Panc1 (cell line): Measurements from ENCODE around the gene ZNF493. TPM values are rescaled to one million over a fixed set of nuclear protein-coding genes. Genes with fewer than 3 reads are reported as not detected.

Experiments
- ATAC-seq: fragments of 200-7000 bp; cut with Tn5 transposase; 2 replicates; pipeline ENCODE4 v1.9.1; 2020; ENCODE audit warnings: mild to moderate bottlenecking, moderate library complexity
- BruUV-seq: library from RNA; stranded (reverse); fragments of 400-500 nt; replicated peaks from 2 replicates; lab custom pipeline; 2021; lab: Mats Ljungman, UMichigan
- CTCF ChIA-PET: fragments of 300-600 bp; sonication (Branson Sonifier 250); formaldehyde crosslinking; loops from one replicate; lab custom pipeline; 2022; ENCODE audit warnings: antibody characterized with exemption; lab: Charles Lee
- POLR2A ChIA-PET: fragments of 300-600 bp; sonication (Branson Sonifier 250); formaldehyde crosslinking; loops from one replicate; lab custom pipeline; 2022; ENCODE audit warnings: antibody characterized with exemption; lab: Charles Lee
- DNase-seq: peaks from one replicate; pipeline ENCODE4 v3.0.0-alpha.2; 2010; ENCODE audit warnings: low read depth, low spot score
- H3K27ac ChIP-seq: 2 replicates; pipeline ENCODE4 v1.5.1; 2011; ENCODE audit warnings: mild to moderate bottlenecking, low read length, inconsistent platforms
- H3K27me3 ChIP-seq: fragments of 200-500 bp; sonication (Bioruptor generic); 2 replicates; pipeline ENCODE4 v1.6.0; 2014; ENCODE audit warnings: low read length, inconsistent platforms; ENCODE audit not compliant: control insufficient read depth, insufficient read depth
- H3K36me3 ChIP-seq: fragments of 200-500 bp; sonication (Bioruptor generic); 2 replicates; pipeline ENCODE4 v1.5.1; 2014; ENCODE audit warnings: inconsistent platforms, mild to moderate bottlenecking, low read length, moderate library complexity; ENCODE audit not compliant: control insufficient read depth, insufficient read depth
- H3K4me1 ChIP-seq: 2 replicates; pipeline ENCODE4 v1.5.1; 2011; ENCODE audit warnings: inconsistent platforms, mild to moderate bottlenecking, low read length, moderate library complexity; ENCODE audit not compliant: control insufficient read depth, insufficient read depth
- H3K4me3 ChIP-seq, 2 experiments: 2 replicates each; pipeline ENCODE4 v1.5.1; 2011 to 2012; ENCODE audit warnings: low read depth in 2 of 2, low read length in 2 of 2, mild to moderate bottlenecking in 2 of 2, inconsistent platforms in 1 of 2, moderate library complexity in 1 of 2
- H3K9me3 ChIP-seq: fragments of 200-500 bp; sonication (Bioruptor generic); 2 replicates; pipeline ENCODE4 v1.5.1; 2014; ENCODE audit warnings: low read depth, mild to moderate bottlenecking, inconsistent platforms, low read length, moderate library complexity; ENCODE audit not compliant: control insufficient read depth, insufficient read depth
- POLR2AphosphoS5 ChIP-seq: IDR thresholded peaks from 2 replicates; pipeline ENCODE4 v1.6.1; 2012; ENCODE audit warnings: mild to moderate bottlenecking, low read depth, low read length, moderate library complexity
- SIN3A ChIP-seq: IDR thresholded peaks from 2 replicates; pipeline ENCODE4 v1.6.1; 2012; ENCODE audit warnings: low read depth, mild to moderate bottlenecking, low read length, moderate library complexity, borderline replicate concordance; ENCODE audit not compliant: insufficient read depth
- TCF7L2 ChIP-seq: IDR thresholded peaks from 2 replicates; pipeline ENCODE4 v1.6.1; 2011; ENCODE audit warnings: mild to moderate bottlenecking, low read depth, low read length, inconsistent platforms
- in situ Hi-C: cut with HindIII; loops from 2 replicates; pipeline ENCODE4 v1.10.0; 2016; ENCODE audit warnings: low sequenced_read_pairs, low pct_unique_long_range_greater_than_20kb
- intact Hi-C: fragments of 100-400 bp; cut with micrococcal nuclease; formaldehyde crosslinking; loops from one replicate; pipeline ENCODE4 v1.10.0; 2022; ENCODE audit not compliant: unreplicated experiment
- total RNA-seq: library from RNA; stranded (reverse); gene quantifications from one replicate; pipeline ENCODE4 v1.2.1, GENCODE V29; 2021; ENCODE audit not compliant: unreplicated experiment
- TF ChIP-seq, protein P1 (sequence below): fragments of 450-650 bp; IDR thresholded peaks from 2 replicates; pipeline ENCODE4 v1.5.1; 2017; ENCODE audit warnings: mild to moderate bottlenecking
- TF ChIP-seq, protein P2 (sequence below), 2 experiments: IDR thresholded peaks; 2 replicates each; pipeline ENCODE4 v1.6.1; 2011 to 2012; ENCODE audit warnings: low read depth in 2 of 2, control low read depth in 1 of 2, low read length in 1 of 2, mild to moderate bottlenecking in 1 of 2, moderate library complexity in 1 of 2; ENCODE audit not compliant: insufficient read depth in 1 of 2

ZNF493 gene
- total RNA-seq, 1 experiment from 2014 or later = 8.5 TPM

DNA sequence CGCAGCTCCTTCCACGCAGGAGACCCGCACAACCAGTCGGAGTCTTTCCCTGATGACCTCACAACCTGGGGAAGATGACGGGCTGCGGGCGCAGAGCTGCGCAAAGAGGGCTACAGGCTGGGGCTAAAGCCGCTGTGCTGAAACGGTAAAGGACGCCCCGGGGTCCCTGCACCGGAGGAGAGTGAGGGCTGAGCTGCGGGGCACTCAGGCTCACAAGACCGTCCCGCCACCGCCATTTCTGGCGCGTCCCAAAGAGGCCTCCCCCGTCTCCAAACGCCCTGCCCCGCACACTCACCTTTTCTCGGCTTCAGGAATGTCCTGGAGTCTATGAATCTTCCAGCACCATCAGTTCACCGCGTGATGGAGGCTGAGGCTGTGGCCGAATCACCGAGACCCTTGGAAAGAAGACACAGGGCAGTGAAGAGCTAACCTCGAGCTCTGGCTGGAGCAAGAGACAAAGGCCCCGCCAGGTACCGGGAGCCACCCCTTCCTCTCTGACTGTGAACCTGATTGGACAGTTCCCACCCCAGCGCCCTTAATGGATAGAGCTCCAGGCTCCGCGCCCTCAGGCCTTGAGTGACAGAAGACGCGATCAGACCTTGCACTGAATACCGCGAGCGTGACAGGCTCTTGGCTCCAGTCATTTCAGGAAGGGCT is 66.6 kb downstream of the ZNF493 start:
- in situ Hi-C loops = no loop called here
- Histone ChIP-seq H3K4me1 (no peaks in the 10 kb centered on the region), H3K27me3 (no peaks in the 10 kb centered on the region), H3K9me3 (no peaks in the 10 kb centered on the region), H3K36me3 (no peaks in the 10 kb centered on the region), H3K4me3 (peak overlapping the region; percentile 77 to 85), H3K27ac (peak overlapping the region; percentile 70)
- DNase-seq (peak; percentile 38), ATAC-seq (peak; percentile 100)
- intact Hi-C loops = loop anchor here (10.0 kb wide), 1 partner anchor 259 kb away; no protein-coding TSS in a partner anchor
- ChIA-PET CTCF (interaction anchor here (0.7 kb wide), 1 partner anchor 16 kb away, joined by 6 read pairs; no protein-coding TSS in a partner anchor), POLR2A (interaction anchor here (0.5 to 1.2 kb wide), 2 partner anchors 11 to 105 kb away, joined by 4 read pairs; partner anchors contain the start of gene ZNF738)
- TSS peak; percentile 92 for BruUV-seq
- TF ChIP-seq, protein P1, sequence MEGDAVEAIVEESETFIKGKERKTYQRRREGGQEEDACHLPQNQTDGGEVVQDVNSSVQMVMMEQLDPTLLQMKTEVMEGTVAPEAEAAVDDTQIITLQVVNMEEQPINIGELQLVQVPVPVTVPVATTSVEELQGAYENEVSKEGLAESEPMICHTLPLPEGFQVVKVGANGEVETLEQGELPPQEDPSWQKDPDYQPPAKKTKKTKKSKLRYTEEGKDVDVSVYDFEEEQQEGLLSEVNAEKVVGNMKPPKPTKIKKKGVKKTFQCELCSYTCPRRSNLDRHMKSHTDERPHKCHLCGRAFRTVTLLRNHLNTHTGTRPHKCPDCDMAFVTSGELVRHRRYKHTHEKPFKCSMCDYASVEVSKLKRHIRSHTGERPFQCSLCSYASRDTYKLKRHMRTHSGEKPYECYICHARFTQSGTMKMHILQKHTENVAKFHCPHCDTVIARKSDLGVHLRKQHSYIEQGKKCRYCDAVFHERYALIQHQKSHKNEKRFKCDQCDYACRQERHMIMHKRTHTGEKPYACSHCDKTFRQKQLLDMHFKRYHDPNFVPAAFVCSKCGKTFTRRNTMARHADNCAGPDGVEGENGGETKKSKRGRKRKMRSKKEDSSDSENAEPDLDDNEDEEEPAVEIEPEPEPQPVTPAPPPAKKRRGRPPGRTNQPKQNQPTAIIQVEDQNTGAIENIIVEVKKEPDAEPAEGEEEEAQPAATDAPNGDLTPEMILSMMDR = no peak
- TF ChIP-seq POLR2AphosphoS5 (peak; percentile 50), TCF7L2 (no peak), SIN3A (0 out of 2 replicates have a peak, but pooled peaks have one; percentile 64)

DNA sequence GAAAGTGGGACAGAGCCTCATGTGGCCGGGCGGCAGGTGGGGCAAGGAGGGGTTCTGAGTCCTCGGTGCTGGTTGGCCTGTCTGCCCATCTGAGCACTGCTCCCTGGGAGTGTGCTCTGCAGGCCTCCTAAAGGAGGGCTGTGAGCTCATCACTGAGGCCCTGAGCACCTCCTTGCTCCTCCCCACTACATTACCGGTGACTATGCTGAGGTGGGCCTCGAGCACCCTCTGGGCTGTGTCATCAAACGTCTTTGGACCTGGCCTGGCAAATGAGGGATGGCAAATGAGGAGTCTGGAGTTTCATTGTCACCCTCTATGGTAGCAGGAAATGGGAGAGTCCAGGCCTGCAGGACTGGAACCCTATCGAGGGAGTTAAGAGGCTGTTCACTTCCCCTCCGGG is 69.7 kb downstream of the ZNF493 start:
- ATAC-seq (no peak), DNase-seq (no peak)
- intact Hi-C loops (loop anchor here (10.0 kb wide), 1 partner anchor 262 kb away; no protein-coding TSS in a partner anchor), in situ Hi-C loops (no loop called here)
- ChIA-PET CTCF (no interaction called here), POLR2A (no interaction called here)
- Histone ChIP-seq H3K4me1 (no peaks in the 10 kb centered on the region), H3K27ac (no peak overlapping the region), H3K9me3 (no peaks in the 10 kb centered on the region), H3K4me3 (no peak overlapping the region), H3K36me3 (no peaks in the 10 kb centered on the region), H3K27me3 (no peaks in the 10 kb centered on the region)
- no TSS peak for BruUV-seq
- TF ChIP-seq, protein P1 = no peak

DNA sequence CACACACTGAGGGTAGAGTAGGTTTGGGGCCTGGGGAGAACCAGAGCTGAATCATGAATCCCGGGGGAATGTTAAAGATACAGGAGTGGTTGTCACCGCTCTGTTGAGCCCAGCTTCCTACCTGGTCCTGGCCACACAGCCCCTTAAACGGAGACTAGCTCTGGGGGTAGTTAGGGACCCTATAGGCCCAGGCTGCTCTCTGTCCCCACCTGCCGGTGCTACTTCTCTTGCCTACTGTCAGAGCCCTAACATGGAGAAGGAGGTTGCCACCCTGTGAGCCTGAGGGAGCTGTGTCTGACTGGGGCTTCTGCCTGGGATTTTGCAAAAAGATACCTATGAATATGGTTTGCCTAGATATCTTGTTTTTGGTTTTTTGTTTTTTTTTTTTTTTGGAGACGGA is 71.9 kb downstream of the ZNF493 start:
- intact Hi-C loops (loop anchor here (10.0 kb wide), 1 partner anchor 264 kb away; no protein-coding TSS in a partner anchor), in situ Hi-C loops (no loop called here)
- POLR2A ChIA-PET = no interaction called here
- no TSS peak for BruUV-seq
- Histone ChIP-seq H3K27ac (no peak overlapping the region), H3K4me3 (no peak overlapping the region), H3K27me3 (no peaks in the 10 kb centered on the region), H3K9me3 (no peaks in the 10 kb centered on the region), H3K4me1 (no peaks in the 10 kb centered on the region), H3K36me3 (no peaks in the 10 kb centered on the region)
- ATAC-seq = no peak
- CTCF ChIA-PET = interaction anchor here (0.5 to 0.7 kb wide), 3 partner anchors 87 to 804 kb away, joined by 5 to 6 read pairs (median 5); no protein-coding TSS in a partner anchor
- TF ChIP-seq POLR2AphosphoS5 (no peak), SIN3A (no peak), TCF7L2 (no peak)
- TF ChIP-seq, protein P2, sequence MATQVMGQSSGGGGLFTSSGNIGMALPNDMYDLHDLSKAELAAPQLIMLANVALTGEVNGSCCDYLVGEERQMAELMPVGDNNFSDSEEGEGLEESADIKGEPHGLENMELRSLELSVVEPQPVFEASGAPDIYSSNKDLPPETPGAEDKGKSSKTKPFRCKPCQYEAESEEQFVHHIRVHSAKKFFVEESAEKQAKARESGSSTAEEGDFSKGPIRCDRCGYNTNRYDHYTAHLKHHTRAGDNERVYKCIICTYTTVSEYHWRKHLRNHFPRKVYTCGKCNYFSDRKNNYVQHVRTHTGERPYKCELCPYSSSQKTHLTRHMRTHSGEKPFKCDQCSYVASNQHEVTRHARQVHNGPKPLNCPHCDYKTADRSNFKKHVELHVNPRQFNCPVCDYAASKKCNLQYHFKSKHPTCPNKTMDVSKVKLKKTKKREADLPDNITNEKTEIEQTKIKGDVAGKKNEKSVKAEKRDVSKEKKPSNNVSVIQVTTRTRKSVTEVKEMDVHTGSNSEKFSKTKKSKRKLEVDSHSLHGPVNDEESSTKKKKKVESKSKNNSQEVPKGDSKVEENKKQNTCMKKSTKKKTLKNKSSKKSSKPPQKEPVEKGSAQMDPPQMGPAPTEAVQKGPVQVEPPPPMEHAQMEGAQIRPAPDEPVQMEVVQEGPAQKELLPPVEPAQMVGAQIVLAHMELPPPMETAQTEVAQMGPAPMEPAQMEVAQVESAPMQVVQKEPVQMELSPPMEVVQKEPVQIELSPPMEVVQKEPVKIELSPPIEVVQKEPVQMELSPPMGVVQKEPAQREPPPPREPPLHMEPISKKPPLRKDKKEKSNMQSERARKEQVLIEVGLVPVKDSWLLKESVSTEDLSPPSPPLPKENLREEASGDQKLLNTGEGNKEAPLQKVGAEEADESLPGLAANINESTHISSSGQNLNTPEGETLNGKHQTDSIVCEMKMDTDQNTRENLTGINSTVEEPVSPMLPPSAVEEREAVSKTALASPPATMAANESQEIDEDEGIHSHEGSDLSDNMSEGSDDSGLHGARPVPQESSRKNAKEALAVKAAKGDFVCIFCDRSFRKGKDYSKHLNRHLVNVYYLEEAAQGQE (IDR thresholded peaks at IDR 0.05; ENCODE audit: insufficient read depth in 1 of 2, low read depth in 2 of 2, low read length in 1 of 2) = no peak
- TF ChIP-seq, protein P1 = no peak
- DNase-seq = no peak
